Choroid plexus epithelial cell (primary cell): Measurements from ENCODE around the gene RANBP9.

Experiments
- DNase-seq: peaks from one replicate; pipeline ENCODE4 v3.0.0-alpha.2; 2010; ENCODE audit warnings: low read depth
- H3K4me3 ChIP-seq: 2 replicates; pipeline ENCODE4 v1.5.1; 2011; ENCODE audit warnings: low read depth, mild to moderate bottlenecking, control low read depth, low read length, moderate library complexity
- CTCF ChIP-seq: conservative IDR thresholded peaks from 2 replicates; pipeline ENCODE4 v1.5.1; 2011; ENCODE audit warnings: low read depth, mild to moderate bottlenecking, control low read depth, inconsistent platforms, low read length, moderate library complexity

RANBP9 gene

GRCh38 chr6:13711324-13711732 lies 307 bp downstream of the RANBP9 start:
- peak; percentile 15 for TF ChIP-seq CTCF
- peak overlapping the region; percentile 77 for H3K4me3 ChIP-seq
- no peak for DNase-seq

GRCh38 chr6:13710552-13711323 lies 897 bp downstream of the RANBP9 start:
- DNase-seq, result peak; percentile 27
- peak overlapping the region; percentile 77 for H3K4me3 ChIP-seq
- TF ChIP-seq CTCF, result no peak

- DNase-seq, result peak; percentile 61
- no peak for TF ChIP-seq CTCF
- peak overlapping the region; percentile 77 for H3K4me3 ChIP-seq
Measured at GRCh38 chr6:13709689-13710551, 1.7 kb downstream of the RANBP9 start.

GRCh38 chr6:13708736-13709135 lies 2.9 kb downstream of the RANBP9 start:
- peak; percentile 60 for DNase-seq
- peak overlapping the region; percentile 77 for H3K4me3 ChIP-seq
- no peak for TF ChIP-seq CTCF

- no peak overlapping the region for H3K4me3 ChIP-seq
- DNase-seq, result no peak
- TF ChIP-seq CTCF, result no peak
Measured at GRCh38 chr6:13703496-13703895, 8.1 kb downstream of the RANBP9 start.

GRCh38 chr6:13702809-13703302 lies 8.8 kb downstream of the RANBP9 start:
- DNase-seq, result no peak
- TF ChIP-seq CTCF, result no peak

More at GRCh38 chr6:13702809-13703302, 8.8 kb downstream of the RANBP9 start:
- H3K4me3 ChIP-seq, result no peak overlapping the region
